Breast epithelium (tissue), 3 donors: Measurements from ENCODE around the gene SCYGR1.

Source experiments
- POLR2A ChIP-seq: fragments of 450-650 bp; IDR thresholded peaks from one replicate; pipeline ENCODE4 v1.6.1; 2016; ENCODE audit warnings: antibody characterized with exemption, mild to moderate bottlenecking, moderate library complexity
- POLR2AphosphoS5 ChIP-seq, 3 donors: sonication (generic); formaldehyde crosslinking; IDR thresholded peaks; one replicate each; pipeline ENCODE4 v1.6.1; 2017; ENCODE audit warnings: antibody characterized with exemption in 3 of 3

GRCh38 chr2:227370092-227370491, 17.7 kb downstream of the SCYGR1 start:
- TF ChIP-seq POLR2AphosphoS5 (IDR thresholded peaks at IDR 0.05) (no peak), POLR2A (no peak)
